ENCODE measurements around the gene APOLD1.
"Not testable (repeated sequence)": the region's sequence is repeated elsewhere in the genome, so short reads cannot be mapped to it uniquely, and the experiment has no call there.

Gene APOLD1

GRCh38 chr12:12784911-12785814, at the start of gene APOLD1:
APOLD1 (plus strand) TSS chr12:12785659; CDS start chr12:12785692, 33 bp downstream.
- DNase-seq (ENCODE audit: low read depth in 1 of 2, low spot score in 1 of 2), result no peak

- no peak for DNase-seq (ENCODE audit: low read depth in 1 of 2, low spot score in 1 of 2)
Measured at GRCh38 chr12:12736759-12737676, 48.4 kb upstream of the APOLD1 start.

- not testable (repeated sequence) for DNase-seq (ENCODE audit: low read depth in 1 of 2, low spot score in 1 of 2)
Measured at GRCh38 chr12:12738152-12738551, 47.3 kb upstream of the APOLD1 start.

GRCh38 chr12:12741660-12742059, 43.8 kb upstream of the APOLD1 start:
- DNase-seq (ENCODE audit: low read depth in 1 of 2, low spot score in 1 of 2), result no peak

GRCh38 chr12:12744546-12745305, 40.7 kb upstream of the APOLD1 start:
- DNase-seq (ENCODE audit: low read depth in 1 of 2, low spot score in 1 of 2), result no peak

GRCh38 chr12:12745576-12746211, 39.8 kb upstream of the APOLD1 start:
- DNase-seq (ENCODE audit: low read depth in 1 of 2, low spot score in 1 of 2), result no peak

- no peak for DNase-seq (ENCODE audit: low read depth in 1 of 2, low spot score in 1 of 2)
Measured at GRCh38 chr12:12747278-12747677, 38.2 kb upstream of the APOLD1 start.

GRCh38 chr12:12748044-12748443, 37.4 kb upstream of the APOLD1 start:
- DNase-seq (ENCODE audit: low read depth in 1 of 2, low spot score in 1 of 2), result no peak

- no peak for DNase-seq (ENCODE audit: low read depth in 1 of 2, low spot score in 1 of 2)
Measured at GRCh38 chr12:12749433-12749832, 36.0 kb upstream of the APOLD1 start.

GRCh38 chr12:12755923-12756322, 29.5 kb upstream of the APOLD1 start:
- DNase-seq (ENCODE audit: low read depth in 1 of 2, low spot score in 1 of 2), result no peak

GRCh38 chr12:12757121-12757520, 28.3 kb upstream of the APOLD1 start:
- no peak for DNase-seq (ENCODE audit: low read depth in 1 of 2, low spot score in 1 of 2)

GRCh38 chr12:12759234-12759915, 26.1 kb upstream of the APOLD1 start:
- no peak for DNase-seq (ENCODE audit: low read depth in 1 of 2, low spot score in 1 of 2)

- DNase-seq (ENCODE audit: low read depth in 1 of 2, low spot score in 1 of 2), result no peak
Measured at GRCh38 chr12:12764824-12765223, 20.6 kb upstream of the APOLD1 start.

GRCh38 chr12:12770262-12770661, 15.2 kb upstream of the APOLD1 start:
- no peak for DNase-seq (ENCODE audit: low read depth in 1 of 2, low spot score in 1 of 2)

GRCh38 chr12:12774791-12775190, 10.7 kb upstream of the APOLD1 start:
- no peak for DNase-seq (ENCODE audit: low read depth in 1 of 2, low spot score in 1 of 2)

GRCh38 chr12:12776261-12776660, 9.2 kb upstream of the APOLD1 start:
- DNase-seq (ENCODE audit: low read depth in 1 of 2, low spot score in 1 of 2), result no peak

- no peak for DNase-seq (ENCODE audit: low read depth in 1 of 2, low spot score in 1 of 2)
Measured at GRCh38 chr12:12777092-12777491, 8.4 kb upstream of the APOLD1 start.

GRCh38 chr12:12779007-12779406, 6.5 kb upstream of the APOLD1 start:
- no peak for DNase-seq (ENCODE audit: low read depth in 1 of 2, low spot score in 1 of 2)

GRCh38 chr12:12779529-12779928, 5.9 kb upstream of the APOLD1 start:
- no peak for DNase-seq (ENCODE audit: low read depth in 1 of 2, low spot score in 1 of 2)

- DNase-seq (ENCODE audit: low read depth in 1 of 2, low spot score in 1 of 2), result no peak
Measured at GRCh38 chr12:12784116-12784515, 1.3 kb upstream of the APOLD1 start.

Measured in activated T-helper 1 cell treated with anti-CD3 and anti-CD28 coated beads, Interleukin-2, amount 50 U/mL, for 16 hours (primary cell).